HuH-7 (cell line): ENCODE results near the gene ACTRT2.

Experiments
- DNase-seq: peaks from one replicate; pipeline ENCODE4 v3.0.0; 2011; ENCODE audit warnings: low spot score

The ACTRT2 gene

DNA sequence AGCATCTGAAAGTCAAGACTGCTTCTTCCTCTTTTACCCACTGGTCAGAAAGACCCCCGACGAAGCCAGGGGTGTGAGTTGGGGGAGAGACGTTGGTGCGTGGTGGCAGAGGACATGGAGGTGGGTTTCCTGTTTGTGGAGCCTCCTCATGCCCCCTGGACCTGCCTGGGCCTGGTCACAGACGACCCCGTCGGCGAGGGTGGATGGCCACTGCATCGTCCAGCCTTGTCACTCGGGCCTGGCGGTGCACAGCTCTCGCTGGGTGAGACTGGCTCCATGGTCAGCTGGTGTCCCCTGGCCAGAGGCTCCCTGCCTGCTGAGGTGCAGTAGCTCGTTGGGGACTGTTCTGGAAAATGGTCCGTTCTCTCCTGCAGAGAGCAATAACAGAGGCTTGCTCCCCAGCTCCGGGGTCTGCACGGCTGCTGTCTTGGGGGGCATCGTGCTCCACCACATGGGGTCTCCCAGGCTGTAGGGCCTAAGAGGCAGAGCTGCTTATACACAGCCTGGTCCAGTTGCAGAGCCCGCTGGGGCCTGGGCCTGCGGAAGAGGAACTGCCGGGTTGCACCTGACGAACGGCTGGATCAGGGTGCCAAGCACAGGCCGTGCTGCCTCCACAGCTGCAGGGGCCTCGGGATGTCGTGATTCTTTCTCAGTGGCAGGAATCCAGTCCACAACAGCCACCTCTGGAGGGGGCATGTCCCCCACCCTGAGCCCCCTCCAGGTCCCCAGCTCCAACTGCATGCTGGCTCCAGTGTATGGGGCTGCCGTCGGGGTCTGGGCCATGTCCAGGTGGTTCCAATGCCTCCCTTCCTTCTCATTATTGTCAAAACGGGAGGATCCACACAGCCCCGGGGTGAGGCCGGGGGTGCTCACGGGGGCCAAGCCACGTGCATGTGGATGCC is 18.0 kb upstream of the ACTRT2 start:
- DNase-seq = no peak

DNA sequence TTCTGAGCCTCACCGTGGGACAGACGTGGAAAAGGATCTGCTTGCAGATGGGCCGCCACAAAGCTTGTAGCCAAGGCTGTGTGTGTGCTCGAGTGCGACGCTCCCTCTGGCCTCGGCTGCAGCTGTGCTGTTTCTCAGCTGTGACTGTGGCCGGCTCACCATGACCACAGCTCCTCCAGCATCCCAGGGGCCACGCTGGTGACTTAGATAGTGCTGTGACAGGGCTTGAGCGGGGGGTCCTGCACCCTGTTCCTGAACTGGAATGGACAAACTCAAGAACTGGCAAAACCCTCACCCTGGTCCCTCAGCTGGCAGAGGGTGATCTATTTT is 17.4 kb upstream of the ACTRT2 start:
- DNase-seq = no peak

DNA sequence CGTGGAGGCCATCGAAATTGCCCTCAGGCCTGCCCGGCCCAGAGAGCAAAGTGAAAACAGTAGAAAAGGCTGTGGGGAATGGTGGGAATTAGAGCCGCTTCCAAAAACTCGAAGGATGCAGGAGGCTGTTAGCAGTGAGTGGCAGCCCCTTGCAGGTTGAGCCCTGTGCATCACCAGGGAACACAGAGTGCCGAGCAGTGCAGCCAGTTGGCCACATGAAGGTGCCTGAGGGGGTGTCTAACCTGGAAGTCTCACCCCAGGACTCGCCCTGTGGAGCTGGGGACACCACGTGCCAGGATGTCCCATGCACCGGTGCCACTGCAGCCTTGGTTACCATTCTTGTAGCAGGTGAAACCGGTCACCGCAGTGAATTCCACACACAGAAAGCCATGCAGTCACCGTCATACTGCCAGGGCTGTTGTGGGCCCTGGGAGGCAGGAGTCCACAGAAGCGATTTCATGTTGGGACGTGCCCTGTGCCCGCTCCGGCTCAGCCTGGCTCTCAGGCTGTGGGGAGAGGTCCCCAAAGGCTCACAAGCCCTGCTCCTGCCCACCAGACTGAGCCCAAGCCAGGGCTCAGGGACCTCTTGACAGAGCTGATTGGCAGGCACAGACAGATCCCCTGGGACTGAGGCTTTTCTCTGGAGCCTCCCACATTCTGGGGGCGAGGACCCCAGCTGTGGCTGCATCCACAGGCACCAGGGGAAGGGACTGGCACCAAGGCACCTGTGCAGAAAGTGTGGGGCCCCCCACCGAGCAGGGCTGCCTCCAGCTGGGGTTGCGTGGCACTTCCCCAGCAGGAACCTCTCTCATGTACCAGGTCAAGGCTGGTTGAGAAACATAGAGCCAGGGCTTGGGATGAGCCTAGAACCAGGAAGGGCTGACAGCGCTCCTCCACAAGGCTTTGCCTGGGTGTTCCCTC is 16.7 kb upstream of the ACTRT2 start:
- DNase-seq = no peak

DNA sequence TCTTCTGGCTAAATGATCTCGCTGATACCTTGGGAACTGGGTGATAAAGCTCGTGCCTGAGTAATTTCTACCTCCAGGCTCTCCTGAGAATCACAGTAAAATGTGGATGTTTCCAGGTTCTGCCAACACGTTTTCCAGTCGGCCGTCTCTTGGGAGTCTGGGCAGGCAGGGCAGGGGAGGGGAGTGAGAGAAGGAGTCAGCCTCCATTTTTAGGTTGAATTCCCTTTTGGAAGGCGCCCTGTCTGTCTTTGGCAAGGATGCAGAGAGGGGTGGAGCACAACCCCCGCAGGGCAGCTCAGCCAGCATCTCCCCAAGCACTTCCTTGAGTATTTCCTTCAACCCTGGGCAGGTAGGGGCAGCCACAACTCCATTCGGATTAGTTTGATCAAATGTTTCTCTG is 15.5 kb upstream of the ACTRT2 start:
- DNase-seq = no peak

- DNase-seq = no peak
Observed at GRCh38 chr1:3007298-3008147, 13.7 kb upstream of the ACTRT2 start.

DNA sequence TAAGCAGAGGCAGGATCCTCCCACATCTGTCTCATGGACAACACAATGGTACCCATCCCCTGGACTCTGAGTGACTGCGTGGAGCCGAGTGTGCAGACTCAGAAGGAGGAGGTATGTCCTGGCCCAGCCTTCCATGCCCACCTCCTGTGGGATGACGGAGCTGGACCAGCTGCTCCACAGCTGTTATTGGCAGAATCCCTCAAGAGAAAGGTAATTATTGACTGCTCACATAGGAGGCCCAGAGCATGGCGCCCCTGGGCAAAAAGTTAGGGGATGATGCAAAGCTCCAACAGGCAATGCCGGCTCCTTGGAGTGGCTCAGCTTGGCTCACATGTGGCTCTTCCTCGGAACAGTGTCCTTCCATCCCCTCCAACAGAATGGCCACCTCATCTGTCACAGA is 12.2 kb upstream of the ACTRT2 start:
- DNase-seq = no peak

GRCh38 chr1:3009556-3009955 is 11.7 kb upstream of the ACTRT2 start:
- DNase-seq = no peak

GRCh38 chr1:3011127-3011526 is 10.1 kb upstream of the ACTRT2 start:
- no peak for DNase-seq

- DNase-seq = no peak
Observed at GRCh38 chr1:3011631-3012455, 9.4 kb upstream of the ACTRT2 start.

- peak; percentile 90 for DNase-seq
Observed at GRCh38 chr1:3012456-3013291, 8.6 kb upstream of the ACTRT2 start.

DNA sequence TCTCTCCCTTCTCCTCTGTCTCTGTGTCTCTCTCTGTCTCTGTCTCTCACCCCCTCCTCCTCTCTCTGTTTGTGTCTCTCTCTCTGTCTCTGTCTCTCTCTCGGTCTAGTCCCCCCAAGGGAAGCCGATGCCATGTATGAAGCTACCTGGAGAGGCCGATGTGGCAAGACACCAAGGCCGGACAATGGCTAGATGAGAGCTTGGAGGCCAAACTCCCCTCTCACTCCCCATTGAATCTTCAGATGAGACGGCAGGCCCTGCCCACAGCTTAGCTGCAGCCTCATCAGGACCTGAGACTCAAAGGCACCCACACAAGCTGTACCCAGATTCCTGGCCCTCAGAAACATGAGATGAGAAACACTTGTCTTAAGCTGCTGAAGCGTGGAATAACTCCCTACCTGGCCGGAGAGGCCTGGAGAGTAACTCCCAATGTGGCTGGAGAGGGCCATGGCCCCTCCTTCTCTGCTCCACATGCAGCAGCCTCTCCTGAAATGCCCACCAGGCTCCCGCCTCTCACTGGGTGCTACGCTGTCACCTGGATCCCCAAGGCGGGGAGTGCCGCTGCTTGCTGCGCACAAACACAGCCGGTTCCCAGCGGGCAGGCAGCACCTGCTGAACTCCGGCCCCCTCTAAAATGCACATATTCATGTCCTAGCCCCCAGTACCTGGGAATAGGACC is 7.8 kb upstream of the ACTRT2 start:
- no peak for DNase-seq

GRCh38 chr1:3014050-3014440 is 7.2 kb upstream of the ACTRT2 start:
- DNase-seq = no peak

- DNase-seq = no peak
Observed at GRCh38 chr1:3014443-3015268, 6.6 kb upstream of the ACTRT2 start.

- DNase-seq = no peak
Observed at GRCh38 chr1:3015269-3015635, 6.0 kb upstream of the ACTRT2 start.

DNA sequence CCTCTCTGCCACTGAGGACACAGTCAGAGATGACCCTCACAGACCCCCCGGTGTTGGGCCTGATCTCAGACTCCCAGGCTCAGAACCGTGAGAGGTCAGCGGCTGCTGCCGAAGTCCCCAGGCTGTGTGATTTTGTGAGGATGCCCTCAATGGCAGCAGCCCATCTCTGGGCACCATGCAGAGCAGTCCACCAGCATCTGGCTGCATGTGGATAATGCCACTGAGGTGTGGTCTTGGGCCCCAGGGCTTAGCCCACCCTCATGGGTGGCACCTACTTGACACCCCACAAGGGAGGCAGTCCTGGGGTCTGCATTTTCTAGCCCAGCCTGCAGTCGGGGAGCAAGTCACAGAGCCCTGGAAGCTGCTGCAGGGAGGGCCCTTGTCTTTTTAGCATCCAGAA is 5.5 kb upstream of the ACTRT2 start:
- no peak for DNase-seq

GRCh38 chr1:3016641-3017439 is 4.4 kb upstream of the ACTRT2 start:
- DNase-seq = no peak

- no peak for DNase-seq
Observed at GRCh38 chr1:3017440-3018050, 3.7 kb upstream of the ACTRT2 start.

DNA sequence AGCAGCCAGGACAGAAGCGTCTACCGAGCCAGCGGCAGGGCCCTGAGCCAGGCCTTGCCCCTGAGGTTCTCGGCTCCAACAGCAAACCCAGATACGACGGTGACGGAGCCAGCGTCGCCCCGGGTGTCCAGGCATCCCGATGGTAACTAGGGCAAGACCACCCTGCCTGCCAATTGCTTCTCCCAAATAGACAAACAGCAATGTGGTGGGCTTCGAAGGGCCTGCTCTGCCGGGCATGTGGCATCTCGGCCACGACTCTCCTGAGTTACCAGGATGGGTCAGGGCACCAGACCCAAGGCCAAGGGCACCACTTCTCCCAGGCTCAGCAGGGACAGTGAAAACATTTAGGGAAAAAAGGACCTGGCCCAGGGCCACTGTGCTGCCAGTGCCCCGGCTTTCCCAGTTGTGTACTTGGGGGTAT is 3.2 kb upstream of the ACTRT2 start:
- DNase-seq = no peak
